ENCODE results near the gene NHS. TPM values are rescaled to one million over a fixed set of nuclear protein-coding genes. Genes with fewer than 3 reads are reported as not detected.

NHS gene
- total RNA-seq, 1 donor from 2014 or later = 8.3 TPM

DNA sequence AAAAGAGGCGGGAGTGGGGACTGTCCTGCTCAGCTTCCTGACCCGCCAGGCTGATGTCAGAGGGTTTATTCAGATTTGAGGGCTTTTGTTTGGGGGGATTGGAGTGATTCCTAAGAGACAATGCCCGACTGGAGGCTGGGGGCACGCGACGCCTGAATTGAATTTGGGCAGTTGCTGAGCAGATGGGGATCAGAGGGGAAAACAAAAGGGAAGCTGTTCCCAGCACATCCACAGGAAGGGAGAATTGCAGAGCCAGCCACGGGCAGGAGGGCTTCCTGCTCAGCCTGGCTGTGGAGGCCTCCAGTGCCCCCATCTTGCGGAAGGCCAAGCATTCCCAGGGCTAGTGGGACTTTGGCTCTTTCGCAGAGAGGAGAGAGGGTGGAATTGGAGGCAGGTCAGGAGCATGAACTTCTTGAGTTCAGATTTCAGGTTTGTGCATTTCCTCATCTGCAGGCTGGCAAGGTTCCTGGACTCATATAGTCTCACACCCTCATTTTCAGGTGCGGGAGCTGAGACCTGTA, 162.8 kb downstream of the NHS start:
- Histone ChIP-seq H3K27me3 (no peaks in the 10 kb centered on the region), H3K9me3 (no peaks in the 10 kb centered on the region), H3K4me3 (no peak overlapping the region), H3K36me3 (no peaks in the 10 kb centered on the region), H3K4me1 (peaks cover 6% of the 10 kb centered on the region), H3K27ac (no peak overlapping the region)
- TF ChIP-seq POLR2A (IDR thresholded peaks at IDR 0.05) (no peak), CTCF (IDR thresholded peaks at IDR 0.05) (no peak), POLR2AphosphoS5 (IDR thresholded peaks at IDR 0.05; ENCODE audit: insufficient read depth in 1 of 2, low read depth in 1 of 2) (no peak)
- intact Hi-C loops (cut with DNase I) = no loop called here
- no peak for DNase-seq (ENCODE audit: extremely low spot score in 2 of 2)

GRCh38 chrX:17542123-17542522, 167.1 kb downstream of the NHS start:
- Histone ChIP-seq H3K4me1 (peaks cover 6% of the 10 kb centered on the region), H3K9me3 (no peaks in the 10 kb centered on the region), H3K27me3 (no peaks in the 10 kb centered on the region), H3K36me3 (no peaks in the 10 kb centered on the region), H3K27ac (no peak overlapping the region), H3K4me3 (no peak overlapping the region)
- TF ChIP-seq POLR2A (IDR thresholded peaks at IDR 0.05) (no peak), CTCF (IDR thresholded peaks at IDR 0.05) (no peak), POLR2AphosphoS5 (IDR thresholded peaks at IDR 0.05; ENCODE audit: insufficient read depth in 1 of 2, low read depth in 1 of 2) (no peak)
- DNase-seq (ENCODE audit: extremely low spot score in 2 of 2) = no peak
- intact Hi-C loops (cut with DNase I) = no loop called here

GRCh38 chrX:17544821-17545220, 169.8 kb downstream of the NHS start:
- no peak overlapping the region for H3K4me3 ChIP-seq
- H3K4me1 ChIP-seq = peaks cover 12% of the 10 kb centered on the region
- no peak overlapping the region for H3K27ac ChIP-seq
- no peaks in the 10 kb centered on the region for H3K9me3 ChIP-seq
- intact Hi-C loops (cut with DNase I) = no loop called here
- no peaks in the 10 kb centered on the region for H3K36me3 ChIP-seq
- H3K27me3 ChIP-seq = no peaks in the 10 kb centered on the region
- no peak for DNase-seq (ENCODE audit: extremely low spot score in 2 of 2)
- TF ChIP-seq POLR2A (IDR thresholded peaks at IDR 0.05) = no peak
- no peak for TF ChIP-seq CTCF (IDR thresholded peaks at IDR 0.05)
- TF ChIP-seq POLR2AphosphoS5 (IDR thresholded peaks at IDR 0.05; ENCODE audit: insufficient read depth in 1 of 2, low read depth in 1 of 2) = no peak

GRCh38 chrX:17546356-17546755, 171.4 kb downstream of the NHS start:
- H3K27me3 ChIP-seq = no peaks in the 10 kb centered on the region
- H3K9me3 ChIP-seq = no peaks in the 10 kb centered on the region
- TF ChIP-seq POLR2AphosphoS5 (IDR thresholded peaks at IDR 0.05; ENCODE audit: insufficient read depth in 1 of 2, low read depth in 1 of 2) (no peak), POLR2A (IDR thresholded peaks at IDR 0.05) (no peak), CTCF (IDR thresholded peaks at IDR 0.05) (no peak)
- H3K4me1 ChIP-seq = peaks cover 12% of the 10 kb centered on the region
- H3K27ac ChIP-seq = no peak overlapping the region
- H3K36me3 ChIP-seq = no peaks in the 10 kb centered on the region
- DNase-seq (ENCODE audit: extremely low spot score in 2 of 2) = no peak
- intact Hi-C loops (cut with DNase I) = no loop called here
- H3K4me3 ChIP-seq = no peak overlapping the region

DNA sequence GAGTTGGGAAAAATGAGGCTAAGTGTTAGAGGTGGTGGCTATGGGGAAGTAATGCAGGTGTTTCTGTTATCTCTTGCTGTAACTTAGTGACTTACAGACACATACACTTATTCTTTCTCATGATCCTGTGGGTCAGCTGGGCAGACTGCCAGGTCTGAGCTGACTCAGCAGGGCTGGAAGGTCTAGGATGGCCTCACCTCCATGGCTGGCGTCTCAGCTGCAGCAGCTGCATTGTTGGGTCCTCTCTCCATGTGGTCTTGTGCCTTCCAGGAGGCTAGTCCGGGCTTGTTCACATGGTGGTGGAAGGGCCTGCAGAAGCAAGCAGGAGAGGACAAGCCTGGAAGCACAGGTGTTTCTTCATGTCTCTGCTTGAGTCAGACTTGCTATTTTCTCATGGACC, 172.7 kb downstream of the NHS start:
- no peak overlapping the region for H3K27ac ChIP-seq
- H3K9me3 ChIP-seq = no peaks in the 10 kb centered on the region
- intact Hi-C loops (cut with DNase I) = no loop called here
- no peak overlapping the region for H3K4me3 ChIP-seq
- TF ChIP-seq CTCF (IDR thresholded peaks at IDR 0.05) (no peak), POLR2AphosphoS5 (IDR thresholded peaks at IDR 0.05; ENCODE audit: insufficient read depth in 1 of 2, low read depth in 1 of 2) (no peak), POLR2A (IDR thresholded peaks at IDR 0.05) (no peak)
- H3K36me3 ChIP-seq = no peaks in the 10 kb centered on the region
- peaks cover 12% of the 10 kb centered on the region for H3K4me1 ChIP-seq
- DNase-seq (ENCODE audit: extremely low spot score in 2 of 2) = no peak
- no peaks in the 10 kb centered on the region for H3K27me3 ChIP-seq

Measured in vagina (tissue), 2 donors.